ENCODE measurements around the gene ZNF541. TPM values are rescaled to one million over a fixed set of nuclear protein-coding genes. Genes with fewer than 3 reads are reported as not detected.

ZNF541 gene
- total and polyA plus RNA-seq, 7 donors, result 0.06 to 0.73 (median 0.25) TPM

DNA sequence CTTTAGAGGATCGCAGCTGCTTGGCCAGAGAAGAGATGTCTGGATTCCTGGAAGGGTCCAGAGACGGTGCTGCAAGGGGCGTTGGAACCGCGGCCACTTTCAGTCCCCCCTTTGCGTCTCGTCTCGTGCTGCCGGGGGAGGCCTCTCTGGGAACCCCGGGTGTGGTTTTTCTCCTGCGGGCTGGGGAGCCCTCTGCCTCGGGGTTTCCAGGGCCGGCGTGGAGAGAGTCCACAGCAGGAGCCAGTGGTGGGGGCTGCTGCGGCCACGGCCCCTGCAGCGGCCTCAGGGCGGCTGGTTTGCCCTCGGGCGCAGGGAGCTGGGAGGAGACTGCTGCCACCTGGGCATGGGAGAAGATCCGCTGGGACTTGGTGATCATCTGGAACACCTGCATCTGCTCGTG lies 28.5 kb downstream of the ZNF541 start:
- no peaks in the 10 kb centered on the region for H3K4me1 ChIP-seq
- TF ChIP-seq, protein P1, sequence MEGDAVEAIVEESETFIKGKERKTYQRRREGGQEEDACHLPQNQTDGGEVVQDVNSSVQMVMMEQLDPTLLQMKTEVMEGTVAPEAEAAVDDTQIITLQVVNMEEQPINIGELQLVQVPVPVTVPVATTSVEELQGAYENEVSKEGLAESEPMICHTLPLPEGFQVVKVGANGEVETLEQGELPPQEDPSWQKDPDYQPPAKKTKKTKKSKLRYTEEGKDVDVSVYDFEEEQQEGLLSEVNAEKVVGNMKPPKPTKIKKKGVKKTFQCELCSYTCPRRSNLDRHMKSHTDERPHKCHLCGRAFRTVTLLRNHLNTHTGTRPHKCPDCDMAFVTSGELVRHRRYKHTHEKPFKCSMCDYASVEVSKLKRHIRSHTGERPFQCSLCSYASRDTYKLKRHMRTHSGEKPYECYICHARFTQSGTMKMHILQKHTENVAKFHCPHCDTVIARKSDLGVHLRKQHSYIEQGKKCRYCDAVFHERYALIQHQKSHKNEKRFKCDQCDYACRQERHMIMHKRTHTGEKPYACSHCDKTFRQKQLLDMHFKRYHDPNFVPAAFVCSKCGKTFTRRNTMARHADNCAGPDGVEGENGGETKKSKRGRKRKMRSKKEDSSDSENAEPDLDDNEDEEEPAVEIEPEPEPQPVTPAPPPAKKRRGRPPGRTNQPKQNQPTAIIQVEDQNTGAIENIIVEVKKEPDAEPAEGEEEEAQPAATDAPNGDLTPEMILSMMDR (IDR thresholded peaks at IDR 0.05), result no peak
- H3K36me3 ChIP-seq (ENCODE audit: insufficient read depth in 1 of 2, low read depth in 1 of 2), result no peaks in the 10 kb centered on the region
- 79 to 84% (median 82%) methylated on average over 18 to 22 of the region's 22 CpGs for WGBS, 3 donors
- no peak for DNase-seq
- intact Hi-C loops (cut with DNase I), result no loop called here
- peaks cover 0 to 35% (median 16%) of the 10 kb centered on the region in 3 donors for H3K27me3 ChIP-seq (ENCODE audit: insufficient read depth in 3 of 3, low read length in 2 of 3)
- H3K9me3 ChIP-seq, result no peaks in the 10 kb centered on the region
- H3K4me3 ChIP-seq, result no peak overlapping the region
- H3K27ac ChIP-seq, result no peak overlapping the region
- no peak for ATAC-seq

DNA sequence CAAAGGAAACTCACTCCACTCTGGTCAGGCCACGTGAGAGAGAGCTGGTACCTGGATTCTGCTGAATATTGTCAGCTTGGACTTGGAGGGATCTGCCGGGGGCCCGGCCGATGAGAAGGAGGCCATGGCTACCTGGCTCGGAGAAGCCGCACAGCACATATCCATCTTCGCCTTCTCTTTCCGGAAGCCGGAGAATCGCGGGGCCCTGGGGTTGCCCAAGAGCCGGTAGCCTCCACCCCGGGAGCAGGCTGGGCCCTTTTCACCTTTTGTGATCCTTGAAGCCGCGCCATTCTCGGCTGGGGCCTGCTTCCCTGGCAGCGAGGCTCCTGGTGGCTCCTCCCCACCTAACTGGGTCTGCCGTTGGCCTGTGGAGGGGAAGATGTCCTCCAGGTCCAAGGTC lies 28.9 kb downstream of the ZNF541 start:
- no peaks in the 10 kb centered on the region for H3K4me1 ChIP-seq
- intact Hi-C loops (cut with DNase I), result no loop called here
- no peak overlapping the region for H3K4me3 ChIP-seq
- 85 to 88% (median 86%) methylated on average over 17 to 18 of the region's 18 CpGs for whole genome bisulfite sequencing, 3 donors
- H3K9me3 ChIP-seq, result no peaks in the 10 kb centered on the region
- no peak for ATAC-seq
- H3K27ac ChIP-seq, result no peak overlapping the region
- TF ChIP-seq, protein P1 (IDR thresholded peaks at IDR 0.05), result no peak
- no peak for DNase-seq
- peaks cover 0 to 35% (median 16%) of the 10 kb centered on the region in 3 donors for H3K27me3 ChIP-seq (ENCODE audit: insufficient read depth in 3 of 3, low read length in 2 of 3)
- no peaks in the 10 kb centered on the region for H3K36me3 ChIP-seq (ENCODE audit: insufficient read depth in 1 of 2, low read depth in 1 of 2)

DNA sequence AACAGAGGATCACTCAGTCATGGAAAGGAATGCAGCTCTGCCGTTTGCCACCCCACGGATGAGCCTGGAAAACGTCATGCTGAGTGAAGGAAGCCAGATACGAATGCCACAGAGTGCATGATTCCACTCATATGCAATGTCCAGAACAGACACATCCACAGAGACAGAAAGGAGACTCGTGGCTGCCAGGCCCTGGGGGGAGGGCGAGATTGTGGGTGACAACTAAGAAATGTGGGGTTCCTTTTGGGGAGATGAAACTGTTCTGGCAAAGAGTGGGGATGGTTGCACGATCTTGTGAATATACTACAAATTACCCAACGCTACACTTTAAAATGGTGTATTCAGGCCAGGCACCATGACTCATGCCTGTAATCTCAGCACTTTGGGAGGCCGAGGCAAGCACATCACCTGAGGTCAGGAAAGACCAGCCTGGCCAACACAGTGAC lies 30.9 kb downstream of the ZNF541 start:
- ATAC-seq, result no peak
- Histone ChIP-seq H3K4me1 (no peaks in the 10 kb centered on the region), H3K27me3 (ENCODE audit: insufficient read depth in 3 of 3, low read length in 2 of 3) (peaks cover 0 to 29% (median 16%) of the 10 kb centered on the region in 3 donors), H3K9me3 (no peaks in the 10 kb centered on the region), H3K4me3 (no peak overlapping the region), H3K36me3 (ENCODE audit: insufficient read depth in 1 of 2, low read depth in 1 of 2) (no peaks in the 10 kb centered on the region), H3K27ac (no peak overlapping the region)
- WGBS, 3 donors, result 60 to 75% (median 70%) methylated on average over 9 of the region's 9 CpGs
- no peak for DNase-seq
- TF ChIP-seq, protein P1 (IDR thresholded peaks at IDR 0.05), result no peak
- intact Hi-C loops (cut with DNase I), result no loop called here

DNA sequence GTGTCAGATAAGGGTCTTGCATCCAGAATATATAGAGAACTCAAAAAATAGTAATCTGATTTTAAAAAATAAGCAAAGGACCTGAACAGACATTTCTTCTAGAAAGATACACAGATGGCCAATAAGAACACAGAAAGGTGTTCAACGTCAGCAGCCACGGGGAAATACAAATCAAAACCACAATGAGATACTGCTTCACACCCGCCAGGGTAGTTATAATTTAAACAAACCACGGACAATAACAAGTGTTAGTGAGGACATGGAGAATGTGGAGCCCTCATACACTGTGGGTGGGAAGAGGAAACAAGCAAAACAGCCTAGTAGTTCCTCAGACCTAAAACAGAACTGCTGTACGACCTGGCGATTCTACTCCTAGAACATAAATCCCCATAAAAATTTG lies 31.4 kb downstream of the ZNF541 start:
- Histone ChIP-seq H3K27ac (no peak overlapping the region), H3K27me3 (ENCODE audit: insufficient read depth in 3 of 3, low read length in 2 of 3) (peaks cover 0 to 25% (median 16%) of the 10 kb centered on the region in 3 donors), H3K9me3 (no peaks in the 10 kb centered on the region), H3K36me3 (ENCODE audit: insufficient read depth in 1 of 2, low read depth in 1 of 2) (no peaks in the 10 kb centered on the region), H3K4me3 (no peak overlapping the region), H3K4me1 (no peaks in the 10 kb centered on the region)
- DNase-seq (no peak), ATAC-seq (no peak)
- TF ChIP-seq, protein P1 (IDR thresholded peaks at IDR 0.05), result no peak
- WGBS, 3 donors, result 77 to 87% (median 80%) methylated on average over 6 of the region's 6 CpGs
- intact Hi-C loops (cut with DNase I), result no loop called here

DNA sequence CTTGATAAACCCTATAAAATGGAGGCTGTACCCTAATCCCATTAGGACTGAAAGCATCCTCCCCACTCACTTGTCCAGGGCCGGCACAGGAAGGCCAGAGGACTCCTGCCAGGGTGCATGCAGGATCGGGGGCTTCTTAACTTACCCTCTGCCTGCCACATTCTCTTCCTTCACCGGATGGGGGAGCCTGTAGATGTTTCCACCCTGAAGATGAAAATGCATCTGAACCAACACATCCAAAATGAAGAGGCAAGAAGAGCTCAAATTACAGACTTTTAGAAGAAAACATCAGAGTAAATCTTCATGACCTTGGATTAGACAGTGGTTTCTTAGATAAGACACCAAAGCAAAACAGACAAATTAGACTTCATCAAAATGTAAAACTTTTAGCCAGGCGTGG lies 32.2 kb downstream of the ZNF541 start:
- no peaks in the 10 kb centered on the region for H3K4me1 ChIP-seq
- no peaks in the 10 kb centered on the region for H3K9me3 ChIP-seq
- DNase-seq, result no peak
- TF ChIP-seq, protein P1 (IDR thresholded peaks at IDR 0.05), result peak; percentile 12
- H3K27me3 ChIP-seq (ENCODE audit: insufficient read depth in 3 of 3, low read length in 2 of 3), result peaks cover 0 to 20% (median 15%) of the 10 kb centered on the region in 3 donors
- no peak for ATAC-seq
- intact Hi-C loops (cut with DNase I), result no loop called here
- no peak overlapping the region for H3K4me3 ChIP-seq
- H3K36me3 ChIP-seq (ENCODE audit: insufficient read depth in 1 of 2, low read depth in 1 of 2), result no peaks in the 10 kb centered on the region
- no peak overlapping the region for H3K27ac ChIP-seq
- 48 to 54% (median 50%) methylated on average over 4 of the region's 4 CpGs for WGBS, 3 donors

Measured in psoas muscle (tissue), 8 donors.